ENCODE data around the gene TOX2. TPM values are rescaled to one million over a fixed set of nuclear protein-coding genes. Genes with fewer than 3 reads are reported as not detected.

TOX2 gene
- total and polyA plus RNA-seq, 5 experiments from 2014 or later: 0.31 to 1.3 (median 1.2) TPM

GRCh38 chr20:43944653-43945235, 30.1 kb downstream of the TOX2 start:
- ATAC-seq (no peak), DNase-seq (no peak)
- POLR2A ChIA-PET: no interaction called here
- Mint-ChIP-seq H3K27ac (peak overlapping the region in 1 of 10 donors; percentile 69), H3K27me3 (peaks cover 3 to 42% (median 12%) of the 10 kb centered on the region in 5 donors), H3K4me3 (peak overlapping the region in 2 of 10 donors; percentile 38 to 55), H3K36me3 (no peaks in the 10 kb centered on the region), H3K4me1 (peaks cover 44 to 95% (median 85%) of the 10 kb centered on the region in 4 donors), H3K9me3 (no peaks in the 10 kb centered on the region)

DNA sequence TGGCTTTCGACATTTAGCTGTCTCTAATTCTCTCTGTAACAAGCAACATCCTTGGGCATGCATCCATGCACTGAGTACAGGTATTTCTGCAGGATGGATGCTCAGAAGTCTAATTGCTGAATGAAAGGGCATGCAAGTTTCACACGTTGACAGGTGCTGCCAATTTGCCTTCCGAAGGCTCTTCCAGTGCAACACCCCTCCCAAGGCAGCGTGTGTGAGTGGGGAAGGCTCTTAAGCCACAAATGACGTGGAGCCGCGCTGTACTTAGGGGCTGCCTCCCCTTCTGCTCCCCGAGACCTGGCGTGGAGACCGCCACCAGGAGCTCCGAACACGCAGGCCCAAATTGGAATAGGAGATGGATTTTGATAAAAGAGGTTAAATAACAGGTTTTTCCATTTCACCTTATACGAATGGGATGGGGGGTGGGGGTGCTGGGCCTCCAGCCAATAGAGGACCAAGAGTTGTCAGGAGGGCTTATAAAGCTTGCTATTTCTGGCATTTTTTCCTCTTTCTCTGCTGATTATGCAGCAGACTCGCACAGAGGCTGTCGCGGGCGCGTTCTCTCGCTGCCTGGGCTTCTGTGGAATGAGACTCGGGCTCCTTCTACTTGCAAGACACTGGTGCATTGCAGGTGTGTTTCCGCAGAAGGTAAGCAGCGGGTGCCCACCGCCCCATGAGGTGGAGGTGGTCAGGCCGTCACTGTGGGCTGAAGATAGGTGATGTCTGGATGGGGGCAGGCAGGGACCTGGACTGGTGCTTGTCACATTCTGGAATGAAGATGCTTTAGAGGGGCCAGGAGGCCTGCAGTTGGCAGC, 30.9 kb downstream of the TOX2 start:
- H3K27ac Mint-ChIP-seq: peak overlapping the region in 1 of 10 donors; percentile 75
- ATAC-seq: no peak
- peaks cover 49 to 95% (median 86%) of the 10 kb centered on the region in 4 donors for H3K4me1 Mint-ChIP-seq
- peak overlapping the region in 7 of 10 donors; percentile 9 to 72 (median 52) for H3K4me3 Mint-ChIP-seq
- no peaks in the 10 kb centered on the region for H3K9me3 Mint-ChIP-seq
- DNase-seq: no peak
- peaks cover 3 to 36% (median 12%) of the 10 kb centered on the region in 5 donors for H3K27me3 Mint-ChIP-seq
- POLR2A ChIA-PET: interaction anchor here (0.6 kb wide), 1 partner anchor 561 kb away, joined by 4 read pairs; no protein-coding TSS in a partner anchor
- H3K36me3 Mint-ChIP-seq: no peaks in the 10 kb centered on the region

GRCh38 chr20:43946206-43946491, 31.5 kb downstream of the TOX2 start:
- Mint-ChIP-seq H3K36me3 (no peaks in the 10 kb centered on the region), H3K4me3 (peak overlapping the region in 2 of 10 donors; percentile 55 to 65), H3K4me1 (peaks cover 50 to 94% (median 87%) of the 10 kb centered on the region in 4 donors), H3K27me3 (peaks cover 3 to 30% (median 12%) of the 10 kb centered on the region in 5 donors), H3K9me3 (no peaks in the 10 kb centered on the region), H3K27ac (no peak overlapping the region)
- DNase-seq: no peak
- no peak for ATAC-seq
- POLR2A ChIA-PET: interaction anchor here (0.6 kb wide), 1 partner anchor 561 kb away, joined by 4 read pairs; no protein-coding TSS in a partner anchor

GRCh38 chr20:43946659-43947315, 32.1 kb downstream of the TOX2 start:
- H3K4me1 Mint-ChIP-seq: peaks cover 47 to 90% (median 86%) of the 10 kb centered on the region in 4 donors
- DNase-seq: no peak
- POLR2A ChIA-PET: interaction anchor here (1.0 kb wide), 1 partner anchor 12 kb away, joined by 3 read pairs; no protein-coding TSS in a partner anchor
- H3K27me3 Mint-ChIP-seq: peaks cover 3 to 30% (median 12%) of the 10 kb centered on the region in 5 donors
- H3K27ac Mint-ChIP-seq: peak overlapping the region in 1 of 10 donors; percentile 53
- no peaks in the 10 kb centered on the region for H3K36me3 Mint-ChIP-seq
- no peak for ATAC-seq
- no peak overlapping the region for H3K4me3 Mint-ChIP-seq
- H3K9me3 Mint-ChIP-seq: no peaks in the 10 kb centered on the region

- no peak for DNase-seq
- peaks cover 44 to 86% (median 83%) of the 10 kb centered on the region in 4 donors for H3K4me1 Mint-ChIP-seq
- no peak for ATAC-seq
- H3K4me3 Mint-ChIP-seq: no peak overlapping the region
- POLR2A ChIA-PET: interaction anchor here (1.0 kb wide), 1 partner anchor 13 kb away, joined by 3 read pairs; no protein-coding TSS in a partner anchor
- no peaks in the 10 kb centered on the region for H3K36me3 Mint-ChIP-seq
- no peak overlapping the region for H3K27ac Mint-ChIP-seq
- H3K9me3 Mint-ChIP-seq: no peaks in the 10 kb centered on the region
- H3K27me3 Mint-ChIP-seq: peaks cover 3 to 31% (median 12%) of the 10 kb centered on the region in 5 donors
Measured at GRCh38 chr20:43947316-43947710, 32.7 kb downstream of the TOX2 start.

DNA sequence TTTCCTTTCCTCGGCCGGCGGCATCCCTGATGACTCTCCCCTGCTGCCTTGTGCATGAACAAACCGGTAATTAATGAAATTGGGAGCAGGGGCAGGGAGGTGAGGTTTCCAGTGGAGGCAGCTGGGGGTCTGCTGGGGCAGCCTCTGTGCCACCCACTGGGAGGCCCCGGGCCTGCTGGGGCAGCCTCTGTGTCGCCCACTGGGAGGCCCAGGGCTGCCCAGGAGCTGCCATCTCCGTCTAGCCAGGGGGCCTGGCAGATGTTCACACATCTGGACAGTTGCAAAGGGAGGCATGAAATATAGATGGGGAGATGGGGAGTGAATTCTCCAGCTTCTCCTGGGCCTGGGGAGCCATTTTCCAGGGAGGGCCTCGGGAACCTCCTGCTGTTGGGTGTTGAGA, 33.8 kb downstream of the TOX2 start:
- DNase-seq (no peak), ATAC-seq (no peak)
- H3K4me3 Mint-ChIP-seq: no peak overlapping the region
- peaks cover 3 to 40% (median 12%) of the 10 kb centered on the region in 5 donors for H3K27me3 Mint-ChIP-seq
- H3K4me1 Mint-ChIP-seq: peaks cover 48 to 86% (median 82%) of the 10 kb centered on the region in 4 donors
- POLR2A ChIA-PET: interaction anchor here (1.3 kb wide), 2 partner anchors 11 to 270 kb away, joined by 3 to 6 read pairs; no protein-coding TSS in a partner anchor
- H3K36me3 Mint-ChIP-seq: no peaks in the 10 kb centered on the region
- H3K27ac Mint-ChIP-seq: no peak overlapping the region
- H3K9me3 Mint-ChIP-seq: no peaks in the 10 kb centered on the region

DNA sequence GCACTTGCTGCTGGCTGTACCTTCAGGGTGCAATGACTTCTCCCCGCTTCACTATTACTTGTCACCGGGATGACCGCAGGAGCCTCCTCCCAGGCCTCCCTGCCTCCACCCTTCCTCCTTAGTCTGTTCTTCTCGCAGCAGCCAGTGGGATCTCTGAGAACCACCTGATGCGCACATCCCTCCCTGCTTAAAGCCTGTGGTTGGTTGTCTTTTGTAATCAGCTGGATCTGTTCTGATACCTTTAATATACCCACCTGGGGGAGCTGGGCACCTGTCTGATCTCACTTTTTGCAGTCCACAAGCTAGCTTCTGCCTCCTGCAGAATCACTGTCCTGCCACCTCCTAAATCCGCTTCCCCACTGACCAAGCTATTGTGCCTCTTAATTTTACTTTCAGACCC, 34.6 kb downstream of the TOX2 start:
- Mint-ChIP-seq H3K36me3 (no peaks in the 10 kb centered on the region), H3K4me1 (peaks cover 47 to 87% (median 83%) of the 10 kb centered on the region in 4 donors), H3K9me3 (no peaks in the 10 kb centered on the region), H3K27me3 (peaks cover 3 to 46% (median 16%) of the 10 kb centered on the region in 5 donors), H3K27ac (peak overlapping the region in 2 of 10 donors; percentile 50 to 61), H3K4me3 (peak overlapping the region in 7 of 10 donors; percentile 4 to 79 (median 71))
- no peak for ATAC-seq
- DNase-seq: peak in 1 of 10 donors; percentile 10
- POLR2A ChIA-PET: interaction anchor here (1.3 kb wide), 2 partner anchors 10 to 269 kb away, joined by 3 to 6 read pairs; no protein-coding TSS in a partner anchor

DNA sequence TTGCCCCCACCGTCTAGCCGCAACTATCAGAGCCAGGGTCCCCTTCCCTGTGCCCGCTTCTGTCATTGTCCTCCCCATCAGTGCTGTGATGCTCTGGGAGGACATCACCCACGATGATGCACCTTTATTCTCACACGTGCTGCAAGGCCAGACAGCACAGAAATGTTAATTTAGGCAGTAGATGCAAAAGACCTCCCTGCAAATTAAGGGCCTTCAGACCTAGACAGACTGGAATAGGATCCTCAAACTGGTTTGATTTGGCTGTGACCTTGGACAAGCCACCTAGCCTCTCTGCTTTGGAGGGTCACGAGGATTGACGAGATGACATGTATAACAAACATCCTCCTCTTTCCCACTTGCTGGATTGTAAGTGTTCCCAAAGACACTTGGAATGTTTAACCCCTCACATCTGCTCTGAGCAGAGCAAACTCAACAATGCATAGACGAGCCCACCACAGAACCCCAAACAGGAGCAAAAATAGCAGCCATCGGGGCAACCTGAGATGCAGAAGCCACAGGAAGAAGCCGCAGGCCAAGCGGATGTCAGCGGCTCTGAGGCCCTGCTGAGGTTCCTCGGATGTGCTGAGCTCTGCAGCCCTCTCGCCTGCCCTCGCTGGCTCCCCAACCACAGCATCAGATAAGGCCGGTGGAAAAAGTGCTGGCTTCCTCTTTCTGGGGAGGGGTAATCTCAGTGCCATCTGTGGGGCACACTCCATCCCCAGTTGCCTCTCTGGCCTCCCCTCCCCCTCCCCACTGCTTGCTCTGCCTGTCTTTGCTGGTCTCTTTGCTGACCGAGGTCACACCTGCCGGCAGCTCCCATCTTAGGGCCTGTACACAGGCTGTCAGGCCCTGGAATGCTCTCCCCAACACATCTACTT, 35.3 kb downstream of the TOX2 start:
- POLR2A ChIA-PET: interaction anchor here (0.5 to 1.8 kb wide), 4 partner anchors 9 to 225 kb away, joined by 3 to 7 read pairs (median 6); no protein-coding TSS in a partner anchor
- DNase-seq (peak; percentile 45 to 83 (median 69)), ATAC-seq (peak; percentile 97)
- Mint-ChIP-seq H3K27me3 (peaks cover 3 to 54% (median 23%) of the 10 kb centered on the region in 5 donors), H3K9me3 (no peaks in the 10 kb centered on the region), H3K4me1 (peaks cover 50 to 88% (median 86%) of the 10 kb centered on the region in 4 donors), H3K36me3 (no peaks in the 10 kb centered on the region), H3K27ac (peak overlapping the region in 7 of 10 donors; percentile 2 to 61 (median 40)), H3K4me3 (peak overlapping the region; percentile 53 to 79 (median 74))

DNA sequence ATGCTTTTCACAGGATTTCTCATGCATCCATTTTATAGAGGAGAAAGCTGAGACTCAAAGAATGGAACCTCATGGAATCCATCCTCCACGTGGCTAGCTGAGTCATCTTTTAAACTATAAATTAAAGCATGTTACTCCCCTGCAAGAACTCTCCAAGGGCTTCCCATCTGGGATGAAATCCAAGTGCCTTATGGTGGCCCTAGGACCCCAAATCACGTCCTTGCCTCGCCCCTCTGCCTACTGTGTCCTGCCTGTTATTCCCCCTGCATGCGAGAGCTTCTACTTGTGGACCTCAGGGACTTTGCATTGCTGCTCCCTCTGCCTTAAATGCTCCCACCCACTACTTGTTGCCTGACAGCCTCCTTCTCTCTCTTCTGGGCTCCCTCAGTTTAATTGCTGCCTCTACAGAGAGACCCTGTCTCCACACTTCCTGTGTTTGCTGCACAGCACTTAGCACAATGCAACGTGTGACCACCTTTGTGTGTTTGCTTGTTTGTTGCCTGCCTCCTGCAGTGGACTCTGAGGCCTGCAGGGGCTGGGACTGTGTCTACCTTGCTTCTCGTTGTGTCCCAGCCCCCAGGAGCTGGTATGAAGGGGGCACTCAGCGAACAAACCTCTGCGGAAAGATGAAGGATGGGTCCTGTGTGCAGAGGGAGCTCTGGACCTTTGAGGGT, 39.4 kb downstream of the TOX2 start:
- Mint-ChIP-seq H3K27ac (peak overlapping the region in 1 of 10 donors; percentile 43), H3K36me3 (peaks cover 0 to 10% (median 3%) of the 10 kb centered on the region in 3 donors), H3K4me3 (peak overlapping the region in 4 of 10 donors; percentile 4 to 45 (median 30)), H3K9me3 (peaks cover 0 to 11% (median 4%) of the 10 kb centered on the region in 9 donors), H3K27me3 (peaks cover 4 to 38% (median 21%) of the 10 kb centered on the region in 5 donors), H3K4me1 (peaks cover 41 to 83% (median 80%) of the 10 kb centered on the region in 4 donors)
- POLR2A ChIA-PET: interaction anchor here (0.9 kb wide), 1 partner anchor 25 kb away, joined by 3 read pairs; no protein-coding TSS in a partner anchor
- ATAC-seq (no peak), DNase-seq (no peak)

DNA sequence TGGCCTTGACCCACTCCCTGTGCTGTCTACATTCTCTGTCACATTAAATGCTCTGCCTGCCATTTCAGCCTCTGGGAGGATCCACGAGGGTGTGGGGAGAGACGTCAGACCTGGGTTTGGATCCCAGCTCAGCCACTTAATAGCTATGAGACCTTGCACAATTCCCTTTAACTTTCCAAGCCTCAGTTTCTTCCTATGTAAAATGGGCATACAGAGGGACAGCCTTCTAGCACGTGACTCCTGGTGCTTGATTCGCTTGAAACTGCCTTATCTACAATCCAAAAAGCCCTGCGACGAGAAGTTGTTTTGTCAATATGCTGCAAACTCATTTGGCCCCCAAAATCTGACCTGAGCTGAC, 40.0 kb downstream of the TOX2 start:
- Mint-ChIP-seq H3K27ac (no peak overlapping the region), H3K4me1 (peaks cover 42 to 83% (median 80%) of the 10 kb centered on the region in 4 donors), H3K4me3 (peak overlapping the region in 1 of 10 donors; percentile 11), H3K36me3 (peaks cover 0 to 10% (median 3%) of the 10 kb centered on the region in 3 donors), H3K9me3 (peaks cover 0 to 11% (median 4%) of the 10 kb centered on the region in 9 donors), H3K27me3 (peaks cover 2 to 31% (median 15%) of the 10 kb centered on the region in 5 donors)
- ATAC-seq (no peak), DNase-seq (no peak)
- POLR2A ChIA-PET: interaction anchor here (0.6 to 0.9 kb wide), 2 partner anchors 26 to 55 kb away, joined by 3 to 4 read pairs; no protein-coding TSS in a partner anchor
